Chondrocyte (in vitro differentiated cells): ENCODE data around the gene SLC38A1. TPM values are rescaled to one million over a fixed set of nuclear protein-coding genes. Genes with fewer than 3 reads are reported as not detected.

Experiments used
- DNase-seq: peaks from one replicate; pipeline ENCODE4 v3.0.0; 2021; ENCODE audit warnings: mixed read lengths, low spot score
- H3K27ac Mint-ChIP-seq: one replicate; pipeline ENCODE4 v1.8.0; 2021; ENCODE audit warnings: mild to moderate bottlenecking, moderate library complexity, mixed read lengths; ENCODE audit not compliant: unreplicated experiment
- H3K27me3 Mint-ChIP-seq: 2 replicates; pipeline ENCODE4 v1.8.0; 2021; ENCODE audit warnings: low read depth, mixed read lengths
- H3K36me3 Mint-ChIP-seq: 2 replicates; pipeline ENCODE4 v1.8.0; 2021; ENCODE audit warnings: low read depth, mixed read lengths
- H3K4me1 Mint-ChIP-seq: 2 replicates; pipeline ENCODE4 v1.8.0; 2021; ENCODE audit warnings: low read depth, mild to moderate bottlenecking, mixed read lengths
- H3K4me3 Mint-ChIP-seq: one replicate; pipeline ENCODE4 v1.8.0; 2021; ENCODE audit warnings: mild to moderate bottlenecking, moderate library complexity, mixed read lengths; ENCODE audit not compliant: unreplicated experiment
- H3K9me3 Mint-ChIP-seq: 2 replicates; pipeline ENCODE4 v1.8.0; 2021; ENCODE audit warnings: low read depth, mixed read lengths
- total RNA-seq: library from RNA; stranded (reverse); gene quantifications from 3 replicates; pipeline ENCODE4 v1.2.1, GENCODE V29; 2021
- TF ChIP-seq, protein P1 (sequence below): fragments of 200-600 bp; sonication (generic); IDR thresholded peaks from 2 replicates; pipeline ENCODE4 v1.5.0; 2021; ENCODE audit warnings: antibody characterized with exemption, mild to moderate bottlenecking, moderate library complexity

SLC38A1 gene
- total RNA-seq, 1 donor from 2014 or later, result 185 TPM

DNA sequence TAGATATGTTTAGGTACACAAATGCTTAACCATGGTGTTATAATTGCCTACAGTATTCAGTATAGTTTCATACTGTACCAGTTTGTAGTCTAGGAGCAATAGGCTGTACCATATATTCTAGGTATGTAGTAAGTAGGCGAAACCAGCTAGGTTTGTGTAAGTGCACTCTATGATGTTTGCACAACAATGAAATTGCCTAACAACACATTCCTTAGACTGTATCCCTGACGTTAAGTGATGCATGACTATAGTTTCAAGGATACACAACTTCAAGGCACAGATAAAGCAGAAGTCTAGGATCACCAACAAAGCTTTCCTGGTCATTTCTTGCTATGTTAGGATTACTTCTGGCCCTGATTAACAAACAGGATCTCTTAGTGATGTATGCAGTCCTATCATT, 135.1 kb downstream of the SLC38A1 start:
- no peak overlapping the region for H3K4me3 Mint-ChIP-seq
- H3K36me3 Mint-ChIP-seq, result no peaks in the 10 kb centered on the region
- DNase-seq, result no peak
- H3K27ac Mint-ChIP-seq, result no peak overlapping the region
- TF ChIP-seq, protein P1, sequence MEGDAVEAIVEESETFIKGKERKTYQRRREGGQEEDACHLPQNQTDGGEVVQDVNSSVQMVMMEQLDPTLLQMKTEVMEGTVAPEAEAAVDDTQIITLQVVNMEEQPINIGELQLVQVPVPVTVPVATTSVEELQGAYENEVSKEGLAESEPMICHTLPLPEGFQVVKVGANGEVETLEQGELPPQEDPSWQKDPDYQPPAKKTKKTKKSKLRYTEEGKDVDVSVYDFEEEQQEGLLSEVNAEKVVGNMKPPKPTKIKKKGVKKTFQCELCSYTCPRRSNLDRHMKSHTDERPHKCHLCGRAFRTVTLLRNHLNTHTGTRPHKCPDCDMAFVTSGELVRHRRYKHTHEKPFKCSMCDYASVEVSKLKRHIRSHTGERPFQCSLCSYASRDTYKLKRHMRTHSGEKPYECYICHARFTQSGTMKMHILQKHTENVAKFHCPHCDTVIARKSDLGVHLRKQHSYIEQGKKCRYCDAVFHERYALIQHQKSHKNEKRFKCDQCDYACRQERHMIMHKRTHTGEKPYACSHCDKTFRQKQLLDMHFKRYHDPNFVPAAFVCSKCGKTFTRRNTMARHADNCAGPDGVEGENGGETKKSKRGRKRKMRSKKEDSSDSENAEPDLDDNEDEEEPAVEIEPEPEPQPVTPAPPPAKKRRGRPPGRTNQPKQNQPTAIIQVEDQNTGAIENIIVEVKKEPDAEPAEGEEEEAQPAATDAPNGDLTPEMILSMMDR, result no peak
- no peaks in the 10 kb centered on the region for H3K27me3 Mint-ChIP-seq
- H3K9me3 Mint-ChIP-seq, result no peaks in the 10 kb centered on the region
- peaks cover 6% of the 10 kb centered on the region for H3K4me1 Mint-ChIP-seq

Other genes starting within 250 kb of the SLC38A1 start
- 580 to 614 TPM (median 596 TPM) in 3 replicates for gene SLC38A2, start 103.7 kb upstream of the SLC38A1 start, total RNA-seq